T follicular helper cell (primary cell): ENCODE results near the gene SIRT7.

Experiments
- DNase-seq: peaks from one replicate; pipeline ENCODE4 v3.0.0-alpha.2; 2020; ENCODE audit warnings: low read depth

Gene SIRT7

DNA sequence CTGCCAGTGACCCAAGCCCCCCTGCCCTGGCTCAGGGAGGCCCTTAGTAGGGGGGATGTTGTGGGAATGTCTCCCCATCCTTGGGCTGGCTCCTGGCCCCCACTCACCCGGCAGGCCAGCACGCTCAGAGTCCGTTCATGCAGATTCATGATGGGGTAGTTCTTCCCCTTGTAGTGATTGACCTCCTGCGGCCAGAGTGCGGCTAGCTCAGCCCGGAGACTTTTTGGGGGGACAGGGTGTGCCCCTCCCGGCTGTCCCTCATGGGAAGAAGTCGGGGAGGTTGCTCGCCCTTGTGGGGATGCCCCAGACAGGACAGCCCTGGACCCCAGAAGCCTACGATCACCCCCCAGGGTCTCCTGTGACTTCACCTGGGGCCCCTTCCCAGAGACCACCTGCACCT, 12.0 kb downstream of the SIRT7 start:
- DNase-seq: no peak

DNA sequence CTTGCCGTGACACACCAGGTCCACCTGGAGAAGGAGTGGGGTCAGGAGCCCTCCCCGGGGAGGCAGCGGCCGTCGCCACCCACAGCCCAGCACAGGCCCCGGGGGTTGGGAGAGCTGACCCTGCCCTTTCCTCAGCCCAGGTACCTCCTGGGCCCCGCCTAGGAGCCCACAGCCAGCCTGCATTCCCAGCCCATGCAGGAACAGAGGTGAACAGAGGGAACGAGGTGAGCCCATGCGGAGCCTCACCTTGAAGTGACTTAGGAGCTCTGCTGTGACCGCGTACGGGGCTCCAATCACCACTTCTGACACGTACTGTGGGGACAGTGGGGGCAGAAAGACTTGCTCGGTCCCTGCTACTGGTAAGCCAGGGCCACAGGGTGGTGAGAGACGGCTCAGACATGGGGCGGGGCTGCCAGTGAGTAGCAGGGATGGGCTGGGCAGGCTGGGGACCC, 12.5 kb downstream of the SIRT7 start:
- no peak for DNase-seq

DNA sequence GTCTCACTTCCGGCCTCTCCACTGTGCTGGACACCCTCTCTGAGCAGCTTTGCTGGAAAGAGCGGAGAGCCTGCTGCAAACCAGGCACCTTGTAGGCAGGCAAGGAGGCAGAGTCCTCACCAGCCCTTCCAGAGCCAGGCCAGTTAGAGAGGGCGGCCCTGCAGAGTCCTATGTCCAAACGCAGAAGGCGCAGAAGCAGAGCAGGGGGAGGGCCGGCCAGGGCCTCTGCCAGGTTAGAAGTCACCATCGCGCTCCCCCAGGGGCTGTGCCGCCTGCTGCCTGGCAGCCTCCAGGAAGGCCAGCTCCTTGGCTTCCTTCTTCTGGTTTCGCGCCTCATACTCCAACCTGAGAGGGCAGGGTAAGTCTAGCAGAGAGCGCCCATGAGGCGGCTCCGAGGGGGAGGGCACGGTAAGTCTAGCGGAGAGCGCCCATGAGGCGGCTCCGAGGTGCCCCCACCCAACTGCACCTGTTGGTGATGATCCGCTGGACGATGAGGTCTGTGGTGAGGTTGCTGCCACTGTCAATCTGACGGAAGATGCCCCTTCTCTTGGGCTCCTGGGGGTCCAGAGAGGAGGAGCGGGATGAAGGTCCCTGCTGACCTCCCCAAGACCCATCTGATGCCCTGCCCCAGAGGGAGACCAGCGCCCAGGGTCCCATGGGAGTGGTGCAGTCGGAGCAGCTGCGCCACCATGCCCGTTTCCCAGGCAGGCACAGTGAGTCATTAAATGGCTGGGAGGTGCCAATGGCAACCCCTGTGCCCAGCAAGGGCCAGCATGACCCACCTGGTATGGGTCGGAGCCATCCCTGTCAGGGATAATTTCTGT, 13.2 kb downstream of the SIRT7 start:
- no peak for DNase-seq

DNA sequence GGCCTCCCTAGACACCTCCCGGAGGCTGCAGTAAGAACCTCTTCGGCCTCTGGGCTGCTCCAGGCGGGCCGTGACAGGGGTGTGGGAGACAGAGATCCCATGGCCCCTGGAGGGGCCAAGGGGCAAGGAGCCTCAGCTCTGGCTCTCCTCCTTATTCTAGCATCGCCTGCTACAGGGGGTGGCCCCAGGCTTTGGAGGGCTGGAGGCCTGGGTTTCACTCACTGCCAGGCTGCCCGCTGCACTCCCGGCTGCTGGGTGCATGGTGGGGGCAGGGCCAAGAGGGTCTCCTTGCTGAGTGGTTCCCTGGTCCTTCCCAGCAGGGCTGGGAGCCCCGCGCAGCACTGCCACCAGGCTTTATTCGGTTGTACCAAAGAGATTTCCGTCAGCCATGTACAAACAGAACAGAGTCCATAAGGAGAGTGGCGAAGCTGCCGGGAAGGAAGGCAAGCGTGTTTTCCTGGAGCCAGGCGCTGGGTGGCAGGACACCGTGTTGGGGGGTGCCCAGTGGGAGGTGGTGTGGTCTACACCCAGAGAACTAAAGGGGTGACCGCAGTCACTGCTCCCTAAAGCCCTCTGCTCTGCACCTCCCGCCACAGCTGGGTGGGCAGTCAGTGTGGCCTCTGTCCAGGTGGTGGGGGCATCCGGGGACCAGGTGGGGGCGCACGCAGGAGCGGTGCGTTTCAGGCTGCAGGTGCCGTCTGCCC, 13.9 kb downstream of the SIRT7 start:
- DNase-seq: no peak

DNA sequence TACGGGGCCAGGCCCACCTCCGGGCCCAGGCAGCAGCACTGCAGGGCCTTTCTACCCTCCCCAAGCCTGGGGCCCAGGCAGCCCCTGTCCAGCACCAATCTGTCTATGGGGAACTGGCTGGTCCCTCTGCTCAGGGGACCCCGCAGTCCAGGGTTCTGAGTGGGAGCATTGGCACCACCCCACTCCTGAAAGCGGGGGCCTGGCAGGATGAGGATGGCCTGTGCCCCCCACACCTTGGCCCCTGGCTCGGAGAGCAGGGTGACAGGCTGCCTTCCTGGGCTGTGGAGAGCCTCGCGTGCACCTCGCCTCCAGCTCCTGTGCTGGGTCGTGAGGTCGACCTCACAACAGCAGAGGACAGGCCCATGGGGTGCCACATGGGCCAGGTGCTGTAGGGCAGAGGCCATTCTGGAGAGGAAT, 14.6 kb downstream of the SIRT7 start:
- no peak for DNase-seq

DNA sequence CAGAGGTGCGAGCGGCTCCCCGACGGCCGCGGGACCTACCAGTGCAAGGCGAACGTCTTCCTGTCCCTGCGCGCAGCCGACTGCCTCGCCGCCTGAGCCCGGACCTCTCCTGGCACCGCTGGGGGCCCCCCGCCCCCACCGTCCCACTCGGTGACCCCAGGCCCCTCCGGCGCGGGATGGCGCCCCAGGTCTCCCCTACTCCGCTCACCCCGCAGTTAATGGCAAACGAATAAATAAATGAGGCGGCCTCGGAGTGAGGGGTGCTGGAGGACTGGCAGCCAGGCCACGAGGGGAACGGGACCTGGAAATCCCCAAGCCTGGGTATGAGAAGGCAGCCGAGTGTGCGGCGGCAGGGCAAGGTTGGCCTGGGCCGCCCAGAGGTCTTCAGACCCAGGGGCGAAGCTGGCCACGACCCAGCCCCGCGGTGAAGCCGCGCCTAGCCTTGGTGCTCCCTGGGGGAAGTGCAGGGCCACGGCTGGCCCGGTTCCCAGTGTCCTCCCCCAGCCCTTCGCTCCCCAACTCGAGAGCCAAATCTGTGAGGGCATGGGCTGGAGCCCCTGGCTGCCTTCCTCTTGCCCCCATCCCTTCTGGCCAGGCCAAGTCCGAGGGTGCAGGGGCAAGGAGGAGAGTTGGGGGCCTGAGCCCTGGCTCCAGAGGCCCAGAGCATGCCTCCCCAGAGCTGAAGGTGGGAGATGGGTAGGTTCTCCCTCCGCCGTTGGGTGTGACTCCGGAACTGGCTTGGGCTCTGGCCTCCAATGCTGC, 15.1 kb downstream of the SIRT7 start:
- DNase-seq: no peak

DNA sequence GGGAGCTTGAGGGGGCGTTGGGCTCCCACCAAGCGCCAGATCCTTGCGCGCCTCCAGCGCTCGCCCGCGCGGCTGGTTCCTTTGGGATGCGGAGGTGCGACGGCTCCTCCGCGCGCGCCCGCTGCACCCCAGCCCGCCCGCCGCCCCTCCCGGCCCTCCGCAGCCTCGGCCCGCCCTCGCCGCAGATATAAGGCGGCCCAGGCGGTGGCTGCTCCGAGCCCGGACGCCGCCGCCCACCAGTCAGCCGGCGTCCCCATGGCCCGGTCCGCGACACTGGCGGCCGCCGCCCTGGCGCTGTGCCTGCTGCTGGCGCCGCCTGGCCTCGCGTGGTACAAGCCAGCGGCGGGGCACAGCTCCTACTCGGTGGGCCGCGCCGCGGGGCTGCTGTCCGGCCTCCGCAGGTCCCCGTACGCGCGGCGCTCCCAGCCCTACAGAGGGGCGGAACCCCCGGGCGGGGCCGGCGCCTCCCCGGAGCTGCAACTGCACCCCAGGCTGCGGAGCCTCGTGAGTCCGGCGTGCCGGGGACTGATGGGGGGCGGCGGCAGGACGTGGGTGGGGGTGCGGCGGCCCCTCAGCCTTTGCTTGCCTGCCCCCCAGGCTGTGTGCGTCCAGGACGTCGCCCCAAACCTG, 15.8 kb downstream of the SIRT7 start, which contains the start of gene NPB:
Gene NPB (plus strand): TSS at position 216 of the 630 bp plus-strand sequence. CDS start 40 bp downstream, at position 256.
- DNase-seq: no peak

DNA sequence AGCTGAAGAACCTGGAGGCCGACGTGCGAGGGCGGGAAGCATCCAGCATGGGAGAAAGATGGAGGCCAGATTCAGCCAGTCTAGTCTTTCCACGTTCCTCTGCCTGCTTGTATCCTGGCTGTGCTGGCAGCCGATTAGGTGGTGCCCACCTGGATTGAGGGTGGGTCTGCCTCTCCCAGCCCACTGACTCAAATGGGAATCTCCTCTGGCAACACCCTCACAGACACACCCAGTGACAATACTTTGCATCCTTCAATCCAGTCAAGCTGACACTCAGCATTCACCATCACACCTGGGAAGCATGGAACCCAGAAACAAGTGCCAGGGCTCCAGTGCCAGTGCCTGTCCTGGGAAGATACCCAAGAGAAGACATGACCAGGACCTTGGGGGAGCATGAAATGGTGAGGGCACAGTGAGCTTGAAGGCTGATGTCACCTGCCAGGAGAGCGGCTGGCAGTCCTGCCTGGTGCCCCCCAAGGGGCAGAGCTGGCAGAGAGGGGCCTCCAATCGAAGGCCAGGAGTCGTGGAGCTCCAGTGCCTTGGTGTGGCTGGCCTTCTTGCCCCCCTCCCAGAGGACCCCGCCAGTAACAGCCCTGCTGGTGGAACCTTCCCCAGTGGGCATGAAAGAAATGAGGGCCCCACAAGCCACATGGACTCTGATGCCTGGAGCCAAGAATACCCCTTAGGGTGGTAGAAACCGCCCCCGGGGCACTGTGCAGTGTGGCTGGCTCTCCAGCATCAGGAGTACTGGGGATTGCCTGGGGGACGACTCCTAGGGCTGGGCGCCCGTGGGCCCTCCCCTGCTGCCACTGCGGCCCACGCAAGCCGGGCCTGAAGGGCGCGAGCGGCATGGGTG, 16.6 kb downstream of the SIRT7 start:
- no peak for DNase-seq

DNA sequence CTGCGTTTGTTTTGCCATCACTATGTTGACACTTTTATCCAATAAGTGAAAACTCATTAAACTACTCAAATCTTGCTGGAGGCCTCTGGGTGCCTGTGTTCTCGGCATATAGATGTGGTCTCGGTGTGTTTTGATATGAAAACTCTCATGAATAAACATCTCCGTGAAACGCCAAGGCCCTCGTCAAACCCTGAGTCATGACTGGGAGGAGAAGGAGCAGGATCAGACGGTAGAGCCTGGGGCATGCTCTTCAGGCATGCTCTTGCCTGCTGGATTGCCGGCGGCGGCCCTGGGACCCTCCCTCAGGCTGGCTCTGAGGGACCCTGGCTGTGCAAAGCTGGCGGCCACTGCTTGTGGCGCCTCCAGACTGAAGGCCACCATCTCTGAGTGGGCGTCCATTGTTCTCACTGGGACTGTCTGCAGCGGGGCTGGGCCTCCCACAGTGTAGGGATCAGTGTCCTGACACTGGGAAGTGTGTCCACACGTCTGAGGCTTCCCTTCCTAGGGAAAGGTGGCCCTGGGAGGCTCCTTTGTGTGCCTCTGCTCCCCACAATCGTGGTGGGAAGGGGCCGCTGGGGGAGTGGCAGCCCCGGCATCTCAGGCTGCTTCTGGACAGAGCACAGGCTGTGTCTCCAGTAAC, 17.7 kb downstream of the SIRT7 start:
- DNase-seq: no peak

DNA sequence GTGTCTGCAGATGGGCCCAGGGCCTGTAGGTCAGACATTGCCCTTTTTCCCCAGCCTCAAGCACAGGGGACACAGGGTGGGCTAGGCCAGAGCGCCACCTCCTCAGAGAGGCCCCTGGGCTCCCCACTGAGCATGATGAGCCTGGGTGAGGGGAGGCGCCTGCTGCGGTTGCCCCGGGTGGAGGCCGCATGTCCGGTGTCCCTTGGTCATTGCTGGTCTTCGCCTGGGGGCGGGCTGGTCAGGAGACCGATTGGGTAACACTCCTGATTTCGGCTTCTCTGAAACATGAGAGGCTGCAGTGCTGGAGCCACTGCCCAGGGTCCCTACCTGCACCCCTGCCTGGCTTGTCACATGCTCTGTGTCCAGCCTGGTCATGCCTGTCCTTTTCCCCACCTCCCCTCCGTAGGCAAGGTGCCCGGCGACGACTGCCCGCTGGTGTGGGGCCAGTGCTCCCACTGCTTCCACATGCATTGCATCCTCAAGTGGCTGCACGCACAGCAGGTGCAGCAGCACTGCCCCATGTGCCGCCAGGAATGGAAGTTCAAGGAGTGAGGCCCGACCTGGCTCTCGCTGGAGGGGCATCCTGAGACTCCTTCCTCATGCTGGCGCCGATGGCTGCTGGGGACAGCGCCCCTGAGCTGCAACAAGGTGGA, 18.3 kb downstream of the SIRT7 start:
- no peak for DNase-seq

DNA sequence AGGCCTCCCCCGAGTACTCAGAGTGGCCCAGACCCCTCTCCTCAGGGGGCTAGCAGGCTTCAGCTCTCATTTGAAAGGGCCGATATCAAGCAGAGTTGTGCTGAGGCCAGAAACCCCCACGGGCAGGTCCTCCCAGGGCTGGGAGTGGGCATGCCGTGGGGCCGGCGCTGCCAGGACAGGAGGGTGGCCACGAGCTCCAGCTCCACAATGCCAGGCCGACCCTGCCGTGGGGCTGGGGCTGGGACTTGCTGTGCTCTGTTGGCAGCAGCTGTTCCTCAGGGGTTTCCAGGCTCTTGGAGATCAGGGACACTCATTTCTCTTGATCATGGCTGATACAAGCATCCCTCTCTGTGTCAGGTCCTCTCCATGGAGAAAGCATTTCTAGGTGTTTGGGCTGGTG, 19.1 kb downstream of the SIRT7 start:
- no peak for DNase-seq

DNA sequence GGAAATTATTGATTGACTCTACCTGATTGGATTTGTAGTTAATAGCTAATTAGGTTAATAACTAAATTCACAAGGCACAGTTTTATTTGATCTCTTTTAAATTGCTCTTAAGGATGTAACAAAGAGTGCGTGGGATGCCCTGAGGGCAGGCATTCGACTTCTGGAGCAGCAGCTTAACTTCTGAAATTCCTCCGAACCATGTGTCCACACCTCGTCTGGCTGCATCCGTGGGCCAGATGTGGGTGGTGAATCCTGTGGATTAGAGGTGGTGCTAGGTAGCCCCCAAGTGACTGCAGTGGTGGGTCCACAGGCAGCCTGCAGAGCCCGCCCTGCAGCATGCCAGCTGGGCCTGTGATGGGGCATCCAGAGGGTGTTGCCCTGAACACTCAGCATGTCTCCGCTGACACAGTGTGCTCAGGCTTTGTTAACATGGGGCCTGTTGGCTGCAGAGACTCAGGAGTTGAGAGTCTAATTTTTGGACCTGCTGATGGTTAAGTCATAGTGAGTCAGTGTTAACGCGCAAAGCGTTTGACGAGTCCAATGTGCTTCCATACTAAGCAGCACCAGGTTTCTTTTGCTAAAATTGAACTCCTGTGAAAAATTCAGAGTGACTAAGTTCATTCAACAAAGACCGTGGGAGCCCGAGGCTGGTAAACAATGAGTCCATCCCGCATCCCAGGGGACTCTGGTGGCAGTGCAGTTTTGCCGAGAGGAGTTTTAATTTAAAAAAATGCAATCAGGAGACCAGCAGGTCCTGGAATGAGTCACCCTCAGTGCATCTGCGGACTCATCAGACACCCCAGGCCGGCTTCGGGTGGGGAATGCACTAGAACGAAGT, 19.7 kb downstream of the SIRT7 start:
- DNase-seq: no peak

DNA sequence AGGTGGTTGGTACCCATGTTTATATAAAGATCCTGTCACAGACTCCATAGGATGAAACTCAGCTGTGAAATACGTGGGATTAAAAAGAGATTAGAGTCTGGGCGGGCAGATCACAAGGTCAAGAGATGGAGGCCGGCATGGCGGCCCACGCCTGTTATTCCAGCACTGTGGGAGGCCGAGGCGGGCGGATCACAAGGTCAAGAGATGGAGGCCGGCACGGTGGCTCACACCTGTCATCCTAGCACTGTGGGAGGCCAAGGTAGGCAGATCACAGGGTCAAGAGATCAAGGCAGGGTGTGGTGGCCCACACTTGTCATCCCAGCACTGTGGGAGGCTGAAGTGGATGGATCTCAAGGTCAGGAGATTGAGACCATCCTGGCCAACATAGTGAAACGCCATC, 22.6 kb downstream of the SIRT7 start:
- DNase-seq: no peak

DNA sequence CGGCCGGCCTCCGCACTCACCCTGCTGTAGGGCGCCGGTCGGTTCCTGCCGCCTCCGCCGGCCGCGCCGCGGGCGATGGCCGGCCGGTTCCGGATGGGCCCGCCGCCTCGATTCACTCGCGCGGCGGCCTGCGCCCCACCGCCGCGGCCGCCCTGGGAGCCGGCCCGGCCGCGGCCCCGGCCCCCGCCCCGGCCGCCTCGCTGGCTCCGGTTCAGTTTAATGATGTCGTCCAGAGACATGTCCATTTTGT, 26.7 kb downstream of the SIRT7 start:
- DNase-seq: no peak

DNA sequence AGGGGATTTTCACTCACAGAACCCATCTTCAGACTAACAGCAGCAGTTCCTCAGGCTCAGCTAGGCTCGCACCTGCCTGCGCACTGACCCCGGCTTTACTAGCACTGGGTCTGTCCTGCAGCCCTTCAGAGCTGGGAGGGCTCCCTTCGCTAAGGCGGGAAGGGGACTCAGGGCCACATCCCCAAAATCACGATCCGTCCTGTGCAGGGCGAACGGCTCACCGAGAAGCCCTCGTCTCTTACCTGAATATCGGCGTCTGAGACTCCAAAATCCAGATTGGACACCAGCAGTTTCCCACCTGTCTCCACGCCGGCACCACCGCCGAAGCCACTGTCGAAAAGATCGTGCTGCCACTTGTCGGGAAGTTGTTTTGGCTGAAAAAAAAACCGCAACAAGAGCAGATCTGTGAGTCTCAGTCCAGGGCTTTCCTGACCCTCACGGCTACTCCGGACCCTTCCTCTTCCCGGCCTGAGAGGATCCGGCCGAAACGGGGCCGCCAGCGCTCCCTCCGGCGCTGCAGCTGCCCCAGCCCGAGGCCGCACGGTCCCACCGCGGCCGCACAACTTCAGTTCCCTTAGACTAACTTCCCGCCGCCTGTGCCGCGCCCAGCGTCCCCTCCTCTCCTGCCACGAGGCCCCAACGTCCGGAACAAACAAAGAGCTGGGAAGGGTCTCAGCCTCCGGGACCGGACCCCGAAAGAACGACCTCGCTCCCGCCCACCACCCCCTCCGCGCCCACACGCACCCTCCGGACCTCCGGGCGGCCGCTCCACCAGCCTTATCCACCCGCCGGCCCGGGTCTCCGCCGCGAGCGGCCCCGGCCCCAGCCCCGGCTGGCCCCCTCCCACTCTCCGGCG, 27.3 kb downstream of the SIRT7 start:
- DNase-seq: no peak

DNA sequence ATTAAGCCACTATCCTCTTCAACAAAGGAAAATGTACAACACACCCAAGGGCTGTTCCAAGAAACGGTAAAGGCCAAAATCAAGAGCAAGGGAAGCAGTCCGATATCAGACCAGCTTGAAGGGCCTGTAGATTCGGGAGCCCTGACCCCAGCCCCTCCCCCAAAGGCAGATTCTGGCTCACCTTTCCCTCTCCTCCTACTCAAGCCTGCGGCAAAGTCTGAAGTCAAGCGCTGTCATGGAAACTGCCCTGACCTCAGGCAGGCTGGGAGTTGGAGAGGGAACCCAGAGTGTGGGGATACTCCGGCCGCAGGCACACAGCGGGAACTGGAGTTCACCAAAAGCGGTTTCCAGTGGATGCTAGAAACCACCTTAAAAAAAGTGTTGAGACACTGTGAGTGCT, 28.4 kb downstream of the SIRT7 start:
- no peak for DNase-seq

DNA sequence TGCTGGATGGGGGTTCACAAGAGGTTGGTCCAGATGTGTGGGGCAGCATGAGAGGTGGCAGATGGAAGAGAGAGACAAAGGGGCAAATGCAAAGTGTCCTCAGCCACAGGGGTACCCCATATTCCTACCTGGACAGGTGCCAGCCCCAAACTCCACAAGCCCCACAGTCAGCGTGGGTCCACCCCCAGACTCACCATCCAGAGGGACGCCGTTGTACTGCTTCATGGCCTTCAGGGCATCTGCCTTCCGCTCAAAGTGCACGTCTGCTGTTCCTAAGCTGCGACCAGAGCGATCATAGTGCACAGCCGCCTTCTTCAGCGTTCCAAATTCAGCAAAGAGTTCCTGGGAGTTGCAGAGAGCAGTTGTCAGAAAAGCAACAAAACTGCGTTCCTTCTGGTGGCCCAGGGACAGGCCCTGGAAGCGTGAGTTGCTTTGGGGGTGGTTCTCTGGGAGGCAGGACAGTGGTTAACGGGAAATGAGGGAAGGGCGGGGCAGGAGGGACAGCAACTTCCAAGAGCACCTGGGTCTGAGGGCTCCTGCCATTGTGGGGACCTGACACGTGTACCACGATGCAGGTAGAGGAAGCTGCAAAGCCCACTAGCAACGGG, 28.9 kb downstream of the SIRT7 start:
- DNase-seq: no peak
